ENCODE measurements around the gene EEF1AKMT3.

Gene EEF1AKMT3

GRCh38 chr12:57809425-57809824 is 37.0 kb downstream of the EEF1AKMT3 start:
- Histone ChIP-seq H3K36me3 (ENCODE audit: insufficient read depth, low read length) (no peaks in the 10 kb centered on the region), H3K27me3 (ENCODE audit: insufficient read depth, low read length) (no peaks in the 10 kb centered on the region), H2AFZ (ENCODE audit: low read length) (no peak overlapping the region), H3K4me1 (ENCODE audit: insufficient read depth, low read length, severe bottlenecking) (no peaks in the 10 kb centered on the region), H3K79me2 (ENCODE audit: insufficient read depth, low read length) (no peaks in the 10 kb centered on the region), H3K27ac (ENCODE audit: low read depth, low read length, poor library complexity, severe bottlenecking) (no peak overlapping the region), H3F3A (ENCODE audit: insufficient read depth, low read length) (no peaks in the 10 kb centered on the region), H4K20me1 (ENCODE audit: insufficient read depth, low read length) (no peaks in the 10 kb centered on the region), H3K9me3 (ENCODE audit: low read length) (no peaks in the 10 kb centered on the region), H3K4me2 (ENCODE audit: low read length) (no peak overlapping the region), H3K4me3 (ENCODE audit: low read depth, low read length, poor library complexity, severe bottlenecking) (no peak overlapping the region), H3K9me2 (ENCODE audit: low read depth, low read length) (no peaks in the 10 kb centered on the region), H3K9ac (ENCODE audit: low read length) (no peak overlapping the region)
- no peak for TF ChIP-seq CTCF (IDR thresholded peaks at IDR 0.05; ENCODE audit: low read length)
- TF ChIP-seq EZH2 (IDR thresholded peaks at IDR 0.05; ENCODE audit: borderline replicate concordance, low read length), result no peak

GRCh38 chr12:57810450-57810849 is 38.0 kb downstream of the EEF1AKMT3 start:
- Histone ChIP-seq H4K20me1 (ENCODE audit: insufficient read depth, low read length) (no peaks in the 10 kb centered on the region), H3K4me1 (ENCODE audit: insufficient read depth, low read length, severe bottlenecking) (no peaks in the 10 kb centered on the region), H3K27ac (ENCODE audit: low read depth, low read length, poor library complexity, severe bottlenecking) (no peak overlapping the region), H3F3A (ENCODE audit: insufficient read depth, low read length) (no peaks in the 10 kb centered on the region), H3K9ac (ENCODE audit: low read length) (no peak overlapping the region), H3K9me2 (ENCODE audit: low read depth, low read length) (no peaks in the 10 kb centered on the region), H3K4me2 (ENCODE audit: low read length) (no peak overlapping the region), H3K9me3 (ENCODE audit: low read length) (no peaks in the 10 kb centered on the region), H3K4me3 (ENCODE audit: low read depth, low read length, poor library complexity, severe bottlenecking) (no peak overlapping the region), H3K27me3 (ENCODE audit: insufficient read depth, low read length) (no peaks in the 10 kb centered on the region), H3K36me3 (ENCODE audit: insufficient read depth, low read length) (no peaks in the 10 kb centered on the region), H2AFZ (ENCODE audit: low read length) (no peak overlapping the region), H3K79me2 (ENCODE audit: insufficient read depth, low read length) (no peaks in the 10 kb centered on the region)
- no peak for TF ChIP-seq EZH2 (IDR thresholded peaks at IDR 0.05; ENCODE audit: borderline replicate concordance, low read length)
- no peak for TF ChIP-seq CTCF (IDR thresholded peaks at IDR 0.05; ENCODE audit: low read length)

GRCh38 chr12:57811028-57811755 is 38.8 kb downstream of the EEF1AKMT3 start:
- Histone ChIP-seq H3K27ac (ENCODE audit: low read depth, low read length, poor library complexity, severe bottlenecking) (no peak overlapping the region), H3K79me2 (ENCODE audit: insufficient read depth, low read length) (no peaks in the 10 kb centered on the region), H3K4me2 (ENCODE audit: low read length) (no peak overlapping the region), H3K4me3 (ENCODE audit: low read depth, low read length, poor library complexity, severe bottlenecking) (no peak overlapping the region), H3K9me3 (ENCODE audit: low read length) (no peaks in the 10 kb centered on the region), H2AFZ (ENCODE audit: low read length) (no peak overlapping the region), H3K9me2 (ENCODE audit: low read depth, low read length) (no peaks in the 10 kb centered on the region), H3K4me1 (ENCODE audit: insufficient read depth, low read length, severe bottlenecking) (no peaks in the 10 kb centered on the region), H3F3A (ENCODE audit: insufficient read depth, low read length) (no peaks in the 10 kb centered on the region), H3K9ac (ENCODE audit: low read length) (no peak overlapping the region), H3K36me3 (ENCODE audit: insufficient read depth, low read length) (no peaks in the 10 kb centered on the region), H3K27me3 (ENCODE audit: insufficient read depth, low read length) (no peaks in the 10 kb centered on the region), H4K20me1 (ENCODE audit: insufficient read depth, low read length) (no peaks in the 10 kb centered on the region)
- no peak for TF ChIP-seq CTCF (IDR thresholded peaks at IDR 0.05; ENCODE audit: low read length)

Measured in OCI-LY1 (cell line).